OCI-LY7 (cell line): ENCODE measurements around the gene SAP25. TPM values are rescaled to one million over a fixed set of nuclear protein-coding genes. Genes with fewer than 3 reads are reported as not detected.
"Not testable (repeated sequence)": the region's sequence is repeated elsewhere in the genome, so short reads cannot be mapped to it uniquely, and the experiment has no call there.

Experiments used
- BruUV-seq: library from RNA; stranded (reverse); fragments of 400-500 nt; replicated peaks from 2 replicates; lab custom pipeline; 2021; lab: Mats Ljungman, UMichigan
- CTCF ChIA-PET: fragments of 300-600 bp; sonication (Branson Sonifier 250); formaldehyde crosslinking; loops from one replicate; lab custom pipeline; 2022; ENCODE audit warnings: antibody characterized with exemption; ENCODE audit not compliant: unreplicated experiment; lab: Charles Lee
- POLR2A ChIA-PET: fragments of 300-600 bp; sonication (Branson Sonifier 250); formaldehyde crosslinking; loops from one replicate; lab custom pipeline; 2022; ENCODE audit warnings: antibody characterized with exemption; lab: Charles Lee
- DNase-seq: peaks from one replicate; pipeline ENCODE4 v3.0.0-alpha.2; 2015; ENCODE audit warnings: low spot score
- H2AFZ ChIP-seq: fragments of 200-600 bp; sonication (generic), shearing (Covaris generic); 2 replicates; pipeline ENCODE4 v1.6.1; 2014; ENCODE audit warnings: mild to moderate bottlenecking, antibody characterized with exemption, low read length, moderate library complexity
- H3K27ac ChIP-seq: fragments of 200-600 bp; sonication (generic); 2 replicates; pipeline ENCODE4 v1.5.1; 2014; ENCODE audit warnings: mixed run types, low read depth, mild to moderate bottlenecking, moderate library complexity, low read length, inconsistent platforms; ENCODE audit not compliant: poor library complexity, severe bottlenecking
- H3K36me3 ChIP-seq: fragments of 200-600 bp; sonication (generic); 2 replicates; pipeline ENCODE4 v1.6.1; 2014; ENCODE audit warnings: mild to moderate bottlenecking, antibody characterized with exemption, low read length, moderate library complexity, mixed read lengths; ENCODE audit not compliant: insufficient read depth
- H3K4me1 ChIP-seq: fragments of 200-600 bp; sonication (generic); 2 replicates; pipeline ENCODE4 v1.5.1; 2014; ENCODE audit warnings: mild to moderate bottlenecking, low read length; ENCODE audit not compliant: insufficient read depth, poor library complexity, severe bottlenecking
- H3K4me2 ChIP-seq: fragments of 200-600 bp; sonication (generic); 2 replicates; pipeline ENCODE4 v1.6.1; 2014; ENCODE audit warnings: mild to moderate bottlenecking, low read length
- H3K4me3 ChIP-seq: fragments of 200-600 bp; sonication (generic); 2 replicates; pipeline ENCODE4 v1.5.1; 2014; ENCODE audit warnings: mild to moderate bottlenecking, low read depth, low read length; ENCODE audit not compliant: poor library complexity, severe bottlenecking
- H3K79me2 ChIP-seq: fragments of 200-600 bp; sonication (generic); 2 replicates; pipeline ENCODE4 v1.6.1; 2016; ENCODE audit warnings: low read depth, mild to moderate bottlenecking, low read length, moderate library complexity, mixed read lengths; ENCODE audit not compliant: insufficient read depth
- H3K9me2 ChIP-seq: fragments of 200-600 bp; sonication (generic); 2 replicates; pipeline ENCODE4 v1.6.1; 2016; ENCODE audit warnings: mild to moderate bottlenecking, low read length, mixed read lengths; ENCODE audit not compliant: insufficient read depth
- H3K9me3 ChIP-seq: fragments of 200-600 bp; sonication (generic); 2 replicates; pipeline ENCODE4 v1.6.1; 2014; ENCODE audit warnings: mild to moderate bottlenecking, mixed run types, low read length, mixed read lengths
- H4K20me1 ChIP-seq: fragments of 200-600 bp; sonication (generic); 2 replicates; pipeline ENCODE4 v1.6.1; 2014; ENCODE audit warnings: mild to moderate bottlenecking, antibody characterized with exemption, low read length, moderate library complexity, mixed read lengths; ENCODE audit not compliant: insufficient read depth
- EZH2phosphoT487 ChIP-seq: fragments of 200-600 bp; sonication (generic); IDR thresholded peaks from 2 replicates; pipeline ENCODE4 v1.6.1; 2018; ENCODE audit warnings: low read depth, borderline replicate concordance, mild to moderate bottlenecking, mixed run types, antibody characterized with exemption, low read length, moderate library complexity, mixed read lengths
- intact Hi-C: fragments of 100-400 bp; cut with micrococcal nuclease; formaldehyde crosslinking; loops from one replicate; pipeline ENCODE4 v1.10.0; 2022; ENCODE audit not compliant: unreplicated experiment
- total RNA-seq, 2 experiments: library from RNA; depleted of rRNA in 1 of 2; stranded (reverse); fragments of >200 nt in 1 of 2; shearing (Covaris generic) in 1 of 2; gene quantifications; 2 replicates each; pipeline ENCODE4 v1.2.3, GENCODE V29; 2014 to 2022
- TF ChIP-seq, protein P1 (sequence below): fragments of 200-600 bp; sonication (generic); conservative IDR thresholded peaks from 2 replicates; pipeline ENCODE4 v1.5.1; 2014; ENCODE audit warnings: mild to moderate bottlenecking, antibody characterized with exemption, low read length, moderate library complexity, mixed read lengths

SAP25 gene
- total RNA-seq, 2 experiments from 2014 or later = 1.5 to 12.7 TPM

DNA sequence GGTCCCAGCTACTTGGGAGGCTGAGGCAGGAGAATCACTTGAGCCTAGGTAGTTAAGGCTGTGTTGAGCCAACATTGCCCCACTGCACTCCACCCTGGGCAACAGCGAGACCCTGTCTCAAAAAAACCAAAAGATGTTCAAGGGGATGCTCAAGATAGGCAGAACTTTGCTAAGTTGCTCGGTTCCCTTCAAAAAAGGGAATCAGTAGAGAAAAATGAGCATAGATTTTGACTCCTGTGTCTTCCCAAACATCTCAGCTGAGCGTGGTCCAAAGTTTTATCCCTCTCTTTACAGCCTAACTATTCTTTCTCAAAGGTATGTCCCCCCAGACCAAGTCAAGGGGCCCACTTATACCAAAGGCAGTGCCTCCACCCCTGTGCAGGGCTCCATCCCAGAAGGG is 20.7 kb downstream of the SAP25 start:
- no TSS peak for BruUV-seq

DNA sequence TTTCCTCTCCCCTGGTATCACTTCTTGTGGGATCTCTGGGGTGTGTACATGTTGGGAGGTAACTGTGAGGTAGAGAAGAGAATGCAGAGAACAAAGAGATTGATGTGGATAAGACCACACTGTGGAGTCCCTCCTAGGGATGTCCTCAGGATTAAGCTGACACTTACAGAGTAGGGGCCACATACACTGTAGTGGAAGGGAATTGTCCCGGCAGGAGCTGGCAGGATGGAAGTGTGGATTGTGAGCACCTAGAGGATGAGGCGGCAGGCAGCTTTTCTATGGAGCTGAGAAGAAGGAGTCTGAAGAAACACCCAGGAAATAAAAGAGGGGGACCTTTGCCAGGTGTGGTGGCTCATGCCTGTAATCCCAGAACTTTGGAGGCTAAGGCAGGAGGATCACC is 21.2 kb downstream of the SAP25 start:
- no TSS peak for BruUV-seq
- POLR2A ChIA-PET = no interaction called here
- H3K4me3 ChIP-seq = no peak overlapping the region
- TF ChIP-seq, protein P1, sequence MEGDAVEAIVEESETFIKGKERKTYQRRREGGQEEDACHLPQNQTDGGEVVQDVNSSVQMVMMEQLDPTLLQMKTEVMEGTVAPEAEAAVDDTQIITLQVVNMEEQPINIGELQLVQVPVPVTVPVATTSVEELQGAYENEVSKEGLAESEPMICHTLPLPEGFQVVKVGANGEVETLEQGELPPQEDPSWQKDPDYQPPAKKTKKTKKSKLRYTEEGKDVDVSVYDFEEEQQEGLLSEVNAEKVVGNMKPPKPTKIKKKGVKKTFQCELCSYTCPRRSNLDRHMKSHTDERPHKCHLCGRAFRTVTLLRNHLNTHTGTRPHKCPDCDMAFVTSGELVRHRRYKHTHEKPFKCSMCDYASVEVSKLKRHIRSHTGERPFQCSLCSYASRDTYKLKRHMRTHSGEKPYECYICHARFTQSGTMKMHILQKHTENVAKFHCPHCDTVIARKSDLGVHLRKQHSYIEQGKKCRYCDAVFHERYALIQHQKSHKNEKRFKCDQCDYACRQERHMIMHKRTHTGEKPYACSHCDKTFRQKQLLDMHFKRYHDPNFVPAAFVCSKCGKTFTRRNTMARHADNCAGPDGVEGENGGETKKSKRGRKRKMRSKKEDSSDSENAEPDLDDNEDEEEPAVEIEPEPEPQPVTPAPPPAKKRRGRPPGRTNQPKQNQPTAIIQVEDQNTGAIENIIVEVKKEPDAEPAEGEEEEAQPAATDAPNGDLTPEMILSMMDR = no peak
- H3K4me1 ChIP-seq = peaks cover 32% of the 10 kb centered on the region
- H3K36me3 ChIP-seq = peaks cover 56% of the 10 kb centered on the region
- H3K4me2 ChIP-seq = no peak overlapping the region
- DNase-seq = no peak
- no peak overlapping the region for H2AFZ ChIP-seq
- peaks cover 1% of the 10 kb centered on the region; the same call in 1 of the 2 replicates for H3K79me2 ChIP-seq
- H3K9me3 ChIP-seq = no peaks in the 10 kb centered on the region
- H4K20me1 ChIP-seq = no peaks in the 10 kb centered on the region
- no peak overlapping the region for H3K27ac ChIP-seq
- H3K9me2 ChIP-seq = no peaks in the 10 kb centered on the region
- intact Hi-C loops = no loop called here
- CTCF ChIA-PET = interaction anchor here (0.6 kb wide), 1 partner anchor 549 kb away, joined by 3 read pairs; no protein-coding TSS in a partner anchor

More for the DNA sequence above, 20.7 kb downstream of the SAP25 start:
- no peaks in the 10 kb centered on the region for H3K9me3 ChIP-seq
- no peaks in the 10 kb centered on the region for H3K9me2 ChIP-seq
- no peak overlapping the region for H3K4me3 ChIP-seq
- no peak overlapping the region for H3K4me2 ChIP-seq
- TF ChIP-seq EZH2phosphoT487 = no peak
- TF ChIP-seq, protein P1 = no peak
- peaks cover 27% of the 10 kb centered on the region for H3K4me1 ChIP-seq
- no peaks in the 10 kb centered on the region for H4K20me1 ChIP-seq
- no peaks in the 10 kb centered on the region for H3K79me2 ChIP-seq
- H2AFZ ChIP-seq = no peak overlapping the region
- no peak overlapping the region for H3K27ac ChIP-seq
- intact Hi-C loops = no loop called here
- DNase-seq = no peak
- ChIA-PET POLR2A (no interaction called here), CTCF (interaction anchor here (0.6 kb wide), 1 partner anchor 548 kb away, joined by 3 read pairs; no protein-coding TSS in a partner anchor)
- peaks cover 56% of the 10 kb centered on the region for H3K36me3 ChIP-seq

DNA sequence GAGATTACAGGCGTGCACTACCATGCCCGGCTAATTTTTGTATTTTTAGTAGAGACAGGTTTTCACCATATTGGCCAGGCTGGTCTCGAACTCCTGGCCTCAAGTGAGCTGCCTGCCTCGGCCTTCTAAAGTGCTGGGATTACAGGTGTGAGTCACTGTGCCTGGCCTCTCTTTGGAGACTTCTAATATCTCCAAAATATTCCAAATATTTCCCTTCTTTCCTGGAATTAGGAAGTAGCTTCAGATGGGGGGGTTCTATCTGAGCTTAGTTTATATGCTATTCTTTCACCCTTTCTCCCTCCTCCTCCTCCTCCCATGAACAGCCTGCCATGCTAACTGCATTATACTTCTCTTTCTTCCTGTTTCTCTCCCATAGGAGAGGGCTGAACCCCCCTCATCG is 25.3 kb downstream of the SAP25 start:
- ChIA-PET POLR2A (interaction anchor here (0.5 to 1.2 kb wide), 3 partner anchors 38 to 231 kb away, joined by 3 to 4 read pairs (median 3); partner anchors contain the start of gene FBXO24), CTCF (interaction anchor here (0.5 to 1.0 kb wide), 2 partner anchors 11 to 20 kb away, joined by 3 to 4 read pairs; no protein-coding TSS in a partner anchor)
- H3K4me1 ChIP-seq = peaks cover 73% of the 10 kb centered on the region
- peaks cover 29% of the 10 kb centered on the region for H3K36me3 ChIP-seq
- intact Hi-C loops, BruUV-seq, H2AFZ ChIP-seq, H3K4me3 ChIP-seq, H4K20me1 ChIP-seq, H3K9me2 ChIP-seq, H3K9me3 ChIP-seq, DNase-seq: not testable (repeated sequence)
- peak overlapping the region; percentile 4; the same call in 1 of the 2 replicates for H3K4me2 ChIP-seq
- peak overlapping the region; percentile 46 for H3K27ac ChIP-seq
- peaks cover 36% of the 10 kb centered on the region; the same call in 1 of the 2 replicates for H3K79me2 ChIP-seq
